GM12891 (cell line): ENCODE results near the gene GRAP2.

Source experiments
- PAX5 ChIP-seq: IDR thresholded peaks from 2 replicates; pipeline ENCODE4 v1.6.1; 2011; ENCODE audit warnings: low read length, moderate library complexity, mild to moderate bottlenecking; ENCODE audit not compliant: insufficient read depth, severe bottlenecking
- POLR2A ChIP-seq: IDR thresholded peaks from 2 replicates; pipeline ENCODE4 v1.6.1; 2011; ENCODE audit warnings: low read depth, low read length, control low read depth
- POLR2AphosphoS5 ChIP-seq: IDR thresholded peaks from 2 replicates; pipeline ENCODE4 v1.6.1; 2011; ENCODE audit warnings: low read depth, low read length, control low read depth
- POU2F2 ChIP-seq: IDR thresholded peaks from 2 replicates; pipeline ENCODE4 v1.6.1; 2011; ENCODE audit warnings: low read depth, mild to moderate bottlenecking, control low read depth, low read length, moderate library complexity
- SPI1 ChIP-seq: IDR thresholded peaks from 2 replicates; pipeline ENCODE4 v1.6.1; 2011; ENCODE audit warnings: low read depth, low read length, control low read depth
- TAF1 ChIP-seq: IDR thresholded peaks from 2 replicates; pipeline ENCODE4 v1.6.1; 2011; ENCODE audit warnings: low read depth, low read length, control low read depth

DNA sequence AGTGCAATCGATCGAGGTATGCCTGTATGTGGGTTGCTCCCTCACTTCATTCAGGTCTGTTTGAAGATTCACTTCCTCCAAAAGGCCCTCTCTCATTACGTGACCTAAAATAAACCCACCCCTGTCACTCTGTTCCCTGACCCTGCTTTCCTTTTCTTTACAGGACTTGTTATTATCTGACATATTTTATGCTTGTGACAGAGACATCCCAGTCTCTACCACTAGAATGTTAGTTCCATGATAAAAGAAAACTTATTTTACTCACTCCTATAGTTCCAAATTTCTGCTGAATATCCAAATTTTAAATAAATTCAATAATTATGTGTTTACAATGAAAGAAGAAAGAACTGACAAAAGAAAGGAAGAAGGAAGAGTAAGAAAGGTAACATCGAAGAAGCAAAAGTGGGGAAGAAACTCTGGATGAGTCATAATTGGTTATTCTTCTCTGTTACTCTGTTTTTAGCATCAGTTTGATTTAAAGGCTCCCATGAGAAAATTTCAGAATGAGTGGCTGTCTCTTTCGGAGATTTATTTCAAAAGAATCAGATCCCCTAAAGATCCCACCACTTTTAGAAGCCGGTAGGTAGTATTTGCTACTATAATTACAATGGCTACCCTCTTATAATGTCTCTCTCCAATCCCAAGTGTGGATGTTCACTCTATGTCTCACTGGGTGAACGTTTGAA is 40.8 kb upstream of the GRAP2 start:
- TF ChIP-seq POLR2A = no peak
- no peak for TF ChIP-seq POLR2AphosphoS5
- TF ChIP-seq TAF1 = no peak
- TF ChIP-seq PAX5 = no peak
- TF ChIP-seq SPI1 = peak; percentile 86
- TF ChIP-seq POU2F2 = no peak
